GM12878 (cell line): ENCODE results near the gene CCDC88C. TPM values are rescaled to one million over a fixed set of nuclear protein-coding genes. Genes with fewer than 3 reads are reported as not detected.

Experiments
- FOXK2 ChIP-seq: fragments of 450-650 bp; IDR thresholded peaks from 2 replicates; pipeline ENCODE4 v1.6.1; 2017; ENCODE audit warnings: mild to moderate bottlenecking, moderate library complexity
- FOXM1 ChIP-seq: IDR thresholded peaks from 2 replicates; pipeline ENCODE4 v1.6.1; 2012; ENCODE audit warnings: low read depth, mild to moderate bottlenecking, inconsistent platforms, low read length, moderate library complexity
- HCFC1 ChIP-seq: fragments of 150-350 bp; IDR thresholded peaks from 2 replicates; pipeline ENCODE4 v1.6.1; 2014; ENCODE audit warnings: low read length
- HDAC6 ChIP-seq: fragments of 200-600 bp; sonication (generic); IDR thresholded peaks from one replicate; pipeline ENCODE4 v1.8.0; 2017; ENCODE audit warnings: antibody characterized with exemption; ENCODE audit not compliant: unreplicated experiment
- MTA3 ChIP-seq: IDR thresholded peaks from 2 replicates; pipeline ENCODE4 v1.6.1; 2012; ENCODE audit warnings: low read length, inconsistent platforms, borderline replicate concordance
- RUNX3 ChIP-seq: IDR thresholded peaks from 2 replicates; pipeline ENCODE4 v1.6.1; 2012; ENCODE audit warnings: low read length, inconsistent platforms
- TAF1 ChIP-seq: IDR thresholded peaks from 2 replicates; pipeline ENCODE4 v1.6.1; 2011; ENCODE audit warnings: mild to moderate bottlenecking, low read depth, low read length, borderline replicate concordance
- ZNF24 ChIP-seq: fragments of 450-650 bp; IDR thresholded peaks from 2 replicates; pipeline ENCODE4 v1.6.1; 2017; ENCODE audit warnings: antibody characterized with exemption, mild to moderate bottlenecking
- ZNF384 ChIP-seq: IDR thresholded peaks from 2 replicates; pipeline ENCODE4 v1.6.1; 2012; ENCODE audit warnings: low read depth, mild to moderate bottlenecking, low read length, improper control_type of control experiment, borderline replicate concordance
- ZNF622 ChIP-seq: fragments of 450-650 bp; IDR thresholded peaks from 2 replicates; pipeline ENCODE4 v1.6.1; 2017; ENCODE audit warnings: mild to moderate bottlenecking, inconsistent platforms
- polyA plus RNA-seq, 11 experiments: library from polyadenylated mRNA; depleted of rRNA in 4 of 11; unstranded in 6 of 11; stranded (reverse) in 5 of 11; fragments of >200 nt; fragmentation: Nextera tagmentation in 4 of 11; fragmentation: Illumina TruSeq in 1 of 11; extraction: Ambion mirVana in 4 of 11; extraction: Trizol in 1 of 11; gene quantifications; 1 replicate in 1 of 11; 2 replicates in 10 of 11; pipeline versions ENCODE4 v1.2.1 to v1.2.3, GENCODE V29; 2011 to 2016; ENCODE audit warnings: inconsistent platforms in 2 of 11, missing spikeins in 2 of 11, low read depth in 1 of 11
- total RNA-seq, 4 experiments: library from RNA; depleted of rRNA in 3 of 4; stranded (reverse); fragments of >200 nt in 3 of 4; fragmentation: Illumina TruSeq in 1 of 4; extraction: Trizol in 1 of 4; gene quantifications; 2 replicates each; pipeline versions ENCODE4 v1.2.1 to v1.2.3, GENCODE V29; 2013 to 2021
- TF ChIP-seq, protein P1 (sequence below): fragments of 450-650 bp; formaldehyde crosslinking; IDR thresholded peaks from 2 replicates; pipeline ENCODE4 v1.4.0; 2020; ENCODE audit warnings: mild to moderate bottlenecking, moderate library complexity
- TF ChIP-seq, protein P2 (sequence below): IDR thresholded peaks from 2 replicates; pipeline ENCODE4 v1.6.1; 2012; ENCODE audit warnings: mild to moderate bottlenecking, low read depth, low read length
- TF ChIP-seq, protein P3 (sequence below): fragments of 450-650 bp; IDR thresholded peaks from 2 replicates; pipeline ENCODE4 v1.6.1; 2016; ENCODE audit warnings: mild to moderate bottlenecking
- TF ChIP-seq, protein P4 (sequence below): fragments of 450-650 bp; IDR thresholded peaks from 2 replicates; pipeline ENCODE4 v1.6.1; 2016; ENCODE audit warnings: mild to moderate bottlenecking, moderate library complexity, borderline replicate concordance
- TF ChIP-seq, protein P5 (sequence below): IDR thresholded peaks from 2 replicates; pipeline ENCODE4 v1.6.1; 2011; ENCODE audit warnings: mild to moderate bottlenecking, low read depth, low read length, moderate library complexity; ENCODE audit not compliant: insufficient replicate concordance

Gene CCDC88C
- total and polyA plus RNA-seq, 10 of the 15 experiments (the other 5 are each of a cell fraction or from before 2014, with no cell fraction given) = 4.0 to 79.6 (median 36.6) TPM

DNA sequence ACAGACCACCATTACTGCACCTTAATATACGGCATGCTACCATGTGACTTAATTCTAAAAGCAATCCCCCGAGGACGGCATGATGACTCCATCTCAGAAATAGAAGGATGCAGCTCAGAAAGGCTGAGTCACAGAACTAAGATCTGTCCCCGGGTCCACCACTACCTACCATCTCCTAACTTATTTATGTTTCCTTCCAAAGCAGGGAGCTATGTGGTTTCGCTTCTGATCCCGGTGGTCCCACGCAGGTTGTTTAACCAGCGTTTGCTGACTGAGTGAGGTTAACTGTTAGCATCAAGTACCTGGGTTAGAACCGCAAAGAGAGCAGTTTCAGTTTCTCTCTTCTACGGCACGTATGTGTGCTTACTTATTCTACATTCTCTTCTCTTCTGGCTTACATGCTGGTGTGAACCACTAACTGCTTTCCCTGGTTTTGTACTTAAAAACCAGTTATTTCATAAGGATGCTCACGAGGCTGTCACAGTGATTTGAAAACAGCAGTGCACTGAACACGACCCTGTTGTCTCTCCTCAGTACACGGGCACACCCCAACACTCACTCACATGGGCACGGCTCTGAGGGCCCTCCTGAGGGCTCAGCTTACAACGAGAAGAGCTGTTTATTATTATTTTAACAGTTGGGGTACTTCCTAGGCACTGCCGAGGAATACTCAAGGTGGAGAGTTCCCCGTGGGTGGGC, 66.7 kb downstream of the CCDC88C start (continued):
- TF ChIP-seq, protein P1, sequence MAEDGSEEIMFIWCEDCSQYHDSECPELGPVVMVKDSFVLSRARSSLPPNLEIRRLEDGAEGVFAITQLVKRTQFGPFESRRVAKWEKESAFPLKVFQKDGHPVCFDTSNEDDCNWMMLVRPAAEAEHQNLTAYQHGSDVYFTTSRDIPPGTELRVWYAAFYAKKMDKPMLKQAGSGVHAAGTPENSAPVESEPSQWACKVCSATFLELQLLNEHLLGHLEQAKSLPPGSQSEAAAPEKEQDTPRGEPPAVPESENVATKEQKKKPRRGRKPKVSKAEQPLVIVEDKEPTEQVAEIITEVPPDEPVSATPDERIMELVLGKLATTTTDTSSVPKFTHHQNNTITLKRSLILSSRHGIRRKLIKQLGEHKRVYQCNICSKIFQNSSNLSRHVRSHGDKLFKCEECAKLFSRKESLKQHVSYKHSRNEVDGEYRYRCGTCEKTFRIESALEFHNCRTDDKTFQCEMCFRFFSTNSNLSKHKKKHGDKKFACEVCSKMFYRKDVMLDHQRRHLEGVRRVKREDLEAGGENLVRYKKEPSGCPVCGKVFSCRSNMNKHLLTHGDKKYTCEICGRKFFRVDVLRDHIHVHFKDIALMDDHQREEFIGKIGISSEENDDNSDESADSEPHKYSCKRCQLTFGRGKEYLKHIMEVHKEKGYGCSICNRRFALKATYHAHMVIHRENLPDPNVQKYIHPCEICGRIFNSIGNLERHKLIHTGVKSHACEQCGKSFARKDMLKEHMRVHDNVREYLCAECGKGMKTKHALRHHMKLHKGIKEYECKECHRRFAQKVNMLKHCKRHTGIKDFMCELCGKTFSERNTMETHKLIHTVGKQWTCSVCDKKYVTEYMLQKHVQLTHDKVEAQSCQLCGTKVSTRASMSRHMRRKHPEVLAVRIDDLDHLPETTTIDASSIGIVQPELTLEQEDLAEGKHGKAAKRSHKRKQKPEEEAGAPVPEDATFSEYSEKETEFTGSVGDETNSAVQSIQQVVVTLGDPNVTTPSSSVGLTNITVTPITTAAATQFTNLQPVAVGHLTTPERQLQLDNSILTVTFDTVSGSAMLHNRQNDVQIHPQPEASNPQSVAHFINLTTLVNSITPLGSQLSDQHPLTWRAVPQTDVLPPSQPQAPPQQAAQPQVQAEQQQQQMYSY (CRISPR knock-in tag) = no peak
- TF ChIP-seq HDAC6 (no peak), RUNX3 (peak; percentile 97), ZNF24 (no peak), HCFC1 (no peak), FOXM1 (no peak), ZNF622 (no peak), TAF1 (0 out of 2 replicates have a peak, but pooled peaks have one; percentile 15), FOXK2 (no peak), MTA3 (peak; percentile 79; the same call in 1 of the 2 replicates), ZNF384 (no peak)
- TF ChIP-seq, protein P2, sequence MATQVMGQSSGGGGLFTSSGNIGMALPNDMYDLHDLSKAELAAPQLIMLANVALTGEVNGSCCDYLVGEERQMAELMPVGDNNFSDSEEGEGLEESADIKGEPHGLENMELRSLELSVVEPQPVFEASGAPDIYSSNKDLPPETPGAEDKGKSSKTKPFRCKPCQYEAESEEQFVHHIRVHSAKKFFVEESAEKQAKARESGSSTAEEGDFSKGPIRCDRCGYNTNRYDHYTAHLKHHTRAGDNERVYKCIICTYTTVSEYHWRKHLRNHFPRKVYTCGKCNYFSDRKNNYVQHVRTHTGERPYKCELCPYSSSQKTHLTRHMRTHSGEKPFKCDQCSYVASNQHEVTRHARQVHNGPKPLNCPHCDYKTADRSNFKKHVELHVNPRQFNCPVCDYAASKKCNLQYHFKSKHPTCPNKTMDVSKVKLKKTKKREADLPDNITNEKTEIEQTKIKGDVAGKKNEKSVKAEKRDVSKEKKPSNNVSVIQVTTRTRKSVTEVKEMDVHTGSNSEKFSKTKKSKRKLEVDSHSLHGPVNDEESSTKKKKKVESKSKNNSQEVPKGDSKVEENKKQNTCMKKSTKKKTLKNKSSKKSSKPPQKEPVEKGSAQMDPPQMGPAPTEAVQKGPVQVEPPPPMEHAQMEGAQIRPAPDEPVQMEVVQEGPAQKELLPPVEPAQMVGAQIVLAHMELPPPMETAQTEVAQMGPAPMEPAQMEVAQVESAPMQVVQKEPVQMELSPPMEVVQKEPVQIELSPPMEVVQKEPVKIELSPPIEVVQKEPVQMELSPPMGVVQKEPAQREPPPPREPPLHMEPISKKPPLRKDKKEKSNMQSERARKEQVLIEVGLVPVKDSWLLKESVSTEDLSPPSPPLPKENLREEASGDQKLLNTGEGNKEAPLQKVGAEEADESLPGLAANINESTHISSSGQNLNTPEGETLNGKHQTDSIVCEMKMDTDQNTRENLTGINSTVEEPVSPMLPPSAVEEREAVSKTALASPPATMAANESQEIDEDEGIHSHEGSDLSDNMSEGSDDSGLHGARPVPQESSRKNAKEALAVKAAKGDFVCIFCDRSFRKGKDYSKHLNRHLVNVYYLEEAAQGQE = no peak
- TF ChIP-seq, protein P3, sequence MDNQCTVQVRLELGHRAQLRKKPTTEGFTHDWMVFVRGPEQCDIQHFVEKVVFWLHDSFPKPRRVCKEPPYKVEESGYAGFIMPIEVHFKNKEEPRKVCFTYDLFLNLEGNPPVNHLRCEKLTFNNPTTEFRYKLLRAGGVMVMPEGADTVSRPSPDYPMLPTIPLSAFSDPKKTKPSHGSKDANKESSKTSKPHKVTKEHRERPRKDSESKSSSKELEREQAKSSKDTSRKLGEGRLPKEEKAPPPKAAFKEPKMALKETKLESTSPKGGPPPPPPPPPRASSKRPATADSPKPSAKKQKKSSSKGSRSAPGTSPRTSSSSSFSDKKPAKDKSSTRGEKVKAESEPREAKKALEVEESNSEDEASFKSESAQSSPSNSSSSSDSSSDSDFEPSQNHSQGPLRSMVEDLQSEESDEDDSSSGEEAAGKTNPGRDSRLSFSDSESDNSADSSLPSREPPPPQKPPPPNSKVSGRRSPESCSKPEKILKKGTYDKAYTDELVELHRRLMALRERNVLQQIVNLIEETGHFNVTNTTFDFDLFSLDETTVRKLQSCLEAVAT = peak; percentile 87
- TF ChIP-seq, protein P4, sequence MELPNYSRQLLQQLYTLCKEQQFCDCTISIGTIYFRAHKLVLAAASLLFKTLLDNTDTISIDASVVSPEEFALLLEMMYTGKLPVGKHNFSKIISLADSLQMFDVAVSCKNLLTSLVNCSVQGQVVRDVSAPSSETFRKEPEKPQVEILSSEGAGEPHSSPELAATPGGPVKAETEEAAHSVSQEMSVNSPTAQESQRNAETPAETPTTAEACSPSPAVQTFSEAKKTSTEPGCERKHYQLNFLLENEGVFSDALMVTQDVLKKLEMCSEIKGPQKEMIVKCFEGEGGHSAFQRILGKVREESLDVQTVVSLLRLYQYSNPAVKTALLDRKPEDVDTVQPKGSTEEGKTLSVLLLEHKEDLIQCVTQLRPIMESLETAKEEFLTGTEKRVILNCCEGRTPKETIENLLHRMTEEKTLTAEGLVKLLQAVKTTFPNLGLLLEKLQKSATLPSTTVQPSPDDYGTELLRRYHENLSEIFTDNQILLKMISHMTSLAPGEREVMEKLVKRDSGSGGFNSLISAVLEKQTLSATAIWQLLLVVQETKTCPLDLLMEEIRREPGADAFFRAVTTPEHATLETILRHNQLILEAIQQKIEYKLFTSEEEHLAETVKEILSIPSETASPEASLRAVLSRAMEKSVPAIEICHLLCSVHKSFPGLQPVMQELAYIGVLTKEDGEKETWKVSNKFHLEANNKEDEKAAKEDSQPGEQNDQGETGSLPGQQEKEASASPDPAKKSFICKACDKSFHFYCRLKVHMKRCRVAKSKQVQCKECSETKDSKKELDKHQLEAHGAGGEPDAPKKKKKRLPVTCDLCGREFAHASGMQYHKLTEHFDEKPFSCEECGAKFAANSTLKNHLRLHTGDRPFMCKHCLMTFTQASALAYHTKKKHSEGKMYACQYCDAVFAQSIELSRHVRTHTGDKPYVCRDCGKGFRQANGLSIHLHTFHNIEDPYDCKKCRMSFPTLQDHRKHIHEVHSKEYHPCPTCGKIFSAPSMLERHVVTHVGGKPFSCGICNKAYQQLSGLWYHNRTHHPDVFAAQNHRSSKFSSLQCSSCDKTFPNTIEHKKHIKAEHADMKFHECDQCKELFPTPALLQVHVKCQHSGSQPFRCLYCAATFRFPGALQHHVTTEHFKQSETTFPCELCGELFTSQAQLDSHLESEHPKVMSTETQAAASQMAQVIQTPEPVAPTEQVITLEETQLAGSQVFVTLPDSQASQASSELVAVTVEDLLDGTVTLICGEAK = no peak
- TF ChIP-seq, protein P5, sequence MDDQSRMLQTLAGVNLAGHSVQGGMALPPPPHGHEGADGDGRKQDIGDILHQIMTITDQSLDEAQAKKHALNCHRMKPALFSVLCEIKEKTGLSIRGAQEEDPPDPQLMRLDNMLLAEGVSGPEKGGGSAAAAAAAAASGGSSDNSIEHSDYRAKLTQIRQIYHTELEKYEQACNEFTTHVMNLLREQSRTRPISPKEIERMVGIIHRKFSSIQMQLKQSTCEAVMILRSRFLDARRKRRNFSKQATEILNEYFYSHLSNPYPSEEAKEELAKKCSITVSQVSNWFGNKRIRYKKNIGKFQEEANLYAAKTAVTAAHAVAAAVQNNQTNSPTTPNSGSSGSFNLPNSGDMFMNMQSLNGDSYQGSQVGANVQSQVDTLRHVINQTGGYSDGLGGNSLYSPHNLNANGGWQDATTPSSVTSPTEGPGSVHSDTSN = no peak
